Ishikawa (cell line): ENCODE data around the gene IMPA2.

Experiments
- CEBPB ChIP-seq: IDR thresholded peaks from 2 replicates; pipeline ENCODE4 v1.6.1; 2012
- CREB1 ChIP-seq: IDR thresholded peaks from 2 replicates; pipeline ENCODE4 v1.6.1; 2012; ENCODE audit warnings: low read depth
- EGR1 ChIP-seq: IDR thresholded peaks from 2 replicates; pipeline ENCODE4 v1.6.1; 2012
- EP300 ChIP-seq: IDR thresholded peaks from 2 replicates; pipeline ENCODE4 v1.6.1; 2012; ENCODE audit warnings: borderline replicate concordance
- FOXM1 ChIP-seq: IDR thresholded peaks from 2 replicates; pipeline ENCODE4 v1.6.1; 2012; ENCODE audit warnings: low read depth, borderline replicate concordance
- NFIC ChIP-seq: IDR thresholded peaks from 2 replicates; pipeline ENCODE4 v1.6.1; 2012
- RAD21 ChIP-seq: IDR thresholded peaks from 2 replicates; pipeline ENCODE4 v1.6.1; 2012; ENCODE audit warnings: low read depth
- REST ChIP-seq: IDR thresholded peaks from 2 replicates; pipeline ENCODE4 v1.6.1; 2012; ENCODE audit warnings: low read depth, mild to moderate bottlenecking
- TAF1 ChIP-seq: IDR thresholded peaks from 2 replicates; pipeline ENCODE4 v1.6.1; 2012; ENCODE audit warnings: low read depth, mild to moderate bottlenecking
- TCF12 ChIP-seq: IDR thresholded peaks from 2 replicates; pipeline ENCODE4 v1.6.1; 2012; ENCODE audit warnings: low read depth
- TEAD4 ChIP-seq: IDR thresholded peaks from 2 replicates; pipeline ENCODE4 v1.6.1; 2012
- USF1 ChIP-seq: IDR thresholded peaks from 2 replicates; pipeline ENCODE4 v1.6.1; 2012
- YY1 ChIP-seq: IDR thresholded peaks from 2 replicates; pipeline ENCODE4 v1.6.1; 2012; ENCODE audit warnings: low read depth
- ZBTB7A ChIP-seq: IDR thresholded peaks from 2 replicates; pipeline ENCODE4 v1.6.1; 2012; ENCODE audit warnings: low read depth
- TF ChIP-seq, protein P1 (sequence below): IDR thresholded peaks from 2 replicates; pipeline ENCODE4 v1.6.1; 2012

IMPA2 gene

DNA sequence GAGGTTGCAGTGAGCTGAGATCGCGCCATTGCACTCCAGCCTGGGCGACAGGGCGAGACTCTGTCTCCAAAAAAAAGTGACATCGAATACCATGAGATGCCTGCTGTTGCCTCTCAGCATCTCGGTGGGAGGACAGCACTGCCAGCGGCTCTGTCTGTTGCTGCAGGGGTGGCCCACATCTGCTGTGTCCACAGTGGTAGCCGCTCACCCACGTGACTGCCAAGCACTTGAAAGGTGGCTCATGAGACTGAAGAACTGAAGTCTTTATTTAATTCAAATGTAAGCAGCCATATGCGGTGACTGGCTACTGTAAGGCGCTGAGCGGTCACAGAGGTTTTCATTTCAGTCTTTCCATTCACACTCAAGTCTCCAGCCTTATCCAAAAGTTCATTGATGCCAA lies 25.8 kb downstream of the IMPA2 start:
- no peak for TF ChIP-seq USF1
- no peak for TF ChIP-seq EGR1
- no peak for TF ChIP-seq TAF1
- TF ChIP-seq, protein P1, sequence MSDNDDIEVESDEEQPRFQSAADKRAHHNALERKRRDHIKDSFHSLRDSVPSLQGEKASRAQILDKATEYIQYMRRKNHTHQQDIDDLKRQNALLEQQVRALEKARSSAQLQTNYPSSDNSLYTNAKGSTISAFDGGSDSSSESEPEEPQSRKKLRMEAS = no peak
- no peak for TF ChIP-seq REST
- TF ChIP-seq TEAD4 = no peak
- TF ChIP-seq FOXM1 = no peak
- no peak for TF ChIP-seq RAD21
- TF ChIP-seq ZBTB7A = no peak
- TF ChIP-seq TCF12 = no peak
- TF ChIP-seq NFIC = no peak
- no peak for TF ChIP-seq CEBPB
- no peak for TF ChIP-seq YY1
- no peak for TF ChIP-seq EP300

DNA sequence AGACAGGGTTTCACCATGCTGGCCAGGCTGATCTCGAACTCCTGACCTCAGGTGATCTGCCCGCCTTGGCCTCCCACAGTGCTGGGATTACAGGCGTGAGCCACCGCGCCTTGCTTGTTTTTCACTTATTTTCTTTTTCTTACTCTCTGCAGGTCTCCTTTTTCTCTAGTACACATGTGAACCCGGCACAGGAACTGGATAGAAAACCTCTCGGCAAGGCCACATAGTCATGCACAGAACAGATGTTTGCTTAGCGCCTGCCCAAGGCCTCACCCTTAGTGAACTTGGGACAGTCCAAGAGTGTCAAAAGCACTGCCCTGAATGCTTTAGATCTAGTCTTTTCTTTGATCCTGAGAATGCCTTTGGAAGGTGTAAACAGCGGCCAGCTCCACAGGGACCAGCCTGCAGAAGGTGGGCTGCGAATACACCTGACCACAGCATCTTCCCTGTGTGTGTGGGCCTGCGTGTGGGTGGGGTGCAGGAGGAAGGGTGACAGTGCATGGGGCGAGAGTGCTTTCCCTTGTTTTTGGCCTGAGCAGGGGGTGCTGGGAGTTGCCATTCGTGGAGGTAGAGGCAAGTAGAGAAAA lies 27.0 kb downstream of the IMPA2 start:
- no peak for TF ChIP-seq USF1
- TF ChIP-seq YY1 = no peak
- TF ChIP-seq EP300 = no peak
- TF ChIP-seq ZBTB7A = no peak
- no peak for TF ChIP-seq FOXM1
- TF ChIP-seq CEBPB = no peak
- TF ChIP-seq, protein P1 = no peak
- no peak for TF ChIP-seq CREB1
- TF ChIP-seq EGR1 = no peak
- no peak for TF ChIP-seq NFIC
- no peak for TF ChIP-seq RAD21
- no peak for TF ChIP-seq TEAD4
- TF ChIP-seq REST = no peak
- no peak for TF ChIP-seq TAF1
- no peak for TF ChIP-seq TCF12

DNA sequence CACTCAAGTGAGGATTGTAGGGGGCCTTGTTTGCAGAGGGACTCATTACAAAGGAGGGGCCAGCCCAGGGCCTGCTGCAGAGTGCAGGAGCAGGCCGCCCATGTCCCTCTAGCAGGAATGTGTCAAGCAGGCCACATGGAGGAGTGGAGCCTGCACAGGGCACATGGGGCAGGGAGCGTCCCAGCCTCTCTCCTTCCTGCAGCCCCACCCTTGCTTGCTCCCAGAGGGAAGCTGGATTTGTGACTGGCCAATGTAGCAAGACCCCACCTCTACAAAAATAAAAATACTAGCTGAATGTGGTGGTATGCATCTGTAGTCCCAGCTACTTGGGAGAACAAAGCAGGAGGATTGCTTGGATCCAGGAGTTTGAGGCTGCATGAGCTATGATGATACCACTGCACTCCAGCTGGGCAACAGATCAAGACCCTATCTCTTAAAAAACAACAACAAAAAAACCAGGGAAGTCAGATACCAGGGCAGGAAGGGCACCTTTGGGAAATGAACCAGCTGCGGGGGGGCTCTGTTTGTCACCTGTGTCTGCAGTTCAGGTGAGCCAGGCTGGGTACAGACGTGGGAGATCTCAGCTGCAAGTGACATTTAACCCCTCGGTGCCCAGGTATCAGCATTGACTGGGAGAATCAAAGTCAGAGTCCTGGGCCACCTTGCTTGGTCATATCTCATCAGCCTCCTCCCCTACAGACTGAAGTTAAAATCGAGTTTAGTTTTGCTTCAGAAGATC lies 27.7 kb downstream of the IMPA2 start:
- TF ChIP-seq FOXM1 (no peak), NFIC (no peak), YY1 (no peak), EP300 (no peak), USF1 (no peak), REST (no peak), CREB1 (no peak), ZBTB7A (no peak), RAD21 (no peak), TCF12 (no peak), TAF1 (no peak), TEAD4 (no peak), EGR1 (no peak)
- TF ChIP-seq, protein P1 = no peak
